Measurements from ENCODE around the gene ASB3.
"Not testable (repeated sequence)": the region's sequence is repeated elsewhere in the genome, so short reads cannot be mapped to it uniquely, and the experiment has no call there.

Gene ASB3

GRCh38 chr2:53729143-53729762 is 57.5 kb downstream of the ASB3 start:
- DNase-seq = no peak

DNA sequence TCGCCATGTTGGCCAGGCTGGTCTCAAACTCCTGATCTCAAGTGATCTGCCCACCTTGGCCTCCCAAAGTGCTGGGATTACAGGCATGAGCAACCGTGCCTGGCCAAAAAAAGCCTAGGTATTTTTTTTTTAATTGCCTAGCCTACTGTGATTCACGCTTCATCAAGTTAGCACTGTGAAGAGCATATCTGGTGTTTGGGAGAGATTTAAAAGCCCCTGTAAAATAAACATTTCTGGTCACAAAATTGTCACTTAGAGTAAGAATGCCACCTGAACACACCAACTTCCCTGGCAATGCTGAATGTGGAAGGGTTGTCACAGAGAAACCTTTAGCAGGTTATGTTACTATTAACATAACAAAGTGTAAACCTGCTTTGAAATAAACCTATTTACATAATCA is 58.8 kb downstream of the ASB3 start:
- no peak for DNase-seq

- no peak for DNase-seq
Measured at GRCh38 chr2:53725662-53726061, 61.1 kb downstream of the ASB3 start.

DNA sequence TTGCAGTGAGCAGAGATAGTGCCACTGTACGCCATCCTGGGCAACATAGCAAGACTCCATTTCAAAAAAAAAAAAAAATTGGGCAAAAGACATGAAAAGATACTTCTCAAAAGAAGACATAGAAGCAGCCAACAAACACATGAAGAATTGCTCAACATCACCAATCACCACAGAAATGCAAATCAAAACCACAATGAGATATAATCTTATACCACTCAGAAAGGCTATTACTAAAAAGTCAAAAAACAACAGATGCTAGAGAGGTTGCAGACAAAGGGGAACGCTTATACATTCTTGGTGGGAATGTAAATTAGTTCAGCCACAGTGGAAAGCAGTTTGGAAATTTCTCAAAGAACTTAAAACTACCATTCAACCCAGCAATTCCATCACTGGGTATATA is 62.2 kb downstream of the ASB3 start:
- no peak for DNase-seq

GRCh38 chr2:53720944-53721343 is 65.8 kb downstream of the ASB3 start:
- DNase-seq = not testable (repeated sequence)

GRCh38 chr2:53715568-53715967 is 71.2 kb downstream of the ASB3 start:
- DNase-seq = no peak

DNA sequence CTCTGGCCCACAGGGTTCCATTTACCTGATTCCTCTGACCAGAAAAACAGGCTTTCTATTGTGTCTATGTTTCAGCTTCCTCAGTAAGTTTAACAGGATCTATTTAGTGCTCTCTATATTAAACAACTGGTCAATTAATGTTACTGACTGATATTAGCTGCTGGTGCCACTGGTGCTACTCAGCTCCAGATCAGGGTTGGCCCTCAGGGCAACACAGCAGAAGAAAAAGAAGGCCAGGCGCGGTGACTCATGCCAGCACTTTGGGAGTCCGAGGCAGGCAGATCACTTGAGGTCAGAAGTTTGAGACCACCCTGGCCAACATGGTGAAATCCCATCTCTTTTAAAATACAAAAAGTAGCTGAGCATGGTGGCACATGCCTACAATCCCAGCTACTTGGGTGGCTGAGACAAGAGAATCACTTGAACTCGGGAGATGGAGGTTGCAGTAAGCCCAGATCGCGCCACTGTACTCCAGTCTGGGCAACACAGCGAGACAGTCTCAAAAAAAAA is 75.4 kb downstream of the ASB3 start:
- no peak for DNase-seq

- no peak for DNase-seq
Measured at GRCh38 chr2:53708988-53709387, 77.8 kb downstream of the ASB3 start.

DNA sequence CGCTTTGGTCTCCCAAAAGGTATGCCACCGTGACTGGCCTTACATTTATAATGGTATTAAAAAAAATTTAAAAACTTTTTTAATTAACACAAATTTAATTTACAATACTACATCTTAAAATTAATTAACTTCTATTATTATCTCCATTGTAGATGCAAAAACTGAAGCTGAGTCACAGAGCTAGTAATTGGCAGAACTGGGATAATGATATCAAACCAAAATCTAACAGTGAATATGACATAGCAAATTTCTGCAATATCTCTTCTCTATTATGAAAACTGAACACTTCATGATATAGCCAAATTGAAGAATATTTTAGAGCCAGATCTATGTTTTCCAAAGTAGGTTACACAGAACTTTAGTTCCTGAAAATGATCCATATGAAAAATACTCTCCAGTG is 85.5 kb downstream of the ASB3 start:
- no peak for DNase-seq

- no peak for DNase-seq
Measured at GRCh38 chr2:53697686-53698085, 89.1 kb downstream of the ASB3 start.

- DNase-seq = no peak
Measured at GRCh38 chr2:53697092-53697491, 89.7 kb downstream of the ASB3 start.

DNA sequence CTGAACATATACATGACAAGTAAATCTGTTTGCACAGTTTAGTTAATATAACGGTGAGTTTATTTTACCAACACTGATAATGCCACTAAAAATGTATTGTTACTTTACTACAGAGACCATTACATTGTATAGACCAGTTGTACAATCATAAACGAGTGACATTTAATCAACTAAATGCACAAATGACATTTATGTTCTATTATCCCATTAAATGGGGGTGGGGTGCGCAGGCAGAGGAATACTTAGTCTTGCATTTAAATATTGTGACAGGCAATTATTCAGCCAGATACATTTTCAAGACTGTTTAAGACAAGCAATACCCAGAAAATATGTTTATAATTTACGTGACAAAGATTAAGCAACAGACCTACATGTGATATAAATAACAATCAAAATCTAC is 91.2 kb downstream of the ASB3 start:
- DNase-seq = no peak

DNA sequence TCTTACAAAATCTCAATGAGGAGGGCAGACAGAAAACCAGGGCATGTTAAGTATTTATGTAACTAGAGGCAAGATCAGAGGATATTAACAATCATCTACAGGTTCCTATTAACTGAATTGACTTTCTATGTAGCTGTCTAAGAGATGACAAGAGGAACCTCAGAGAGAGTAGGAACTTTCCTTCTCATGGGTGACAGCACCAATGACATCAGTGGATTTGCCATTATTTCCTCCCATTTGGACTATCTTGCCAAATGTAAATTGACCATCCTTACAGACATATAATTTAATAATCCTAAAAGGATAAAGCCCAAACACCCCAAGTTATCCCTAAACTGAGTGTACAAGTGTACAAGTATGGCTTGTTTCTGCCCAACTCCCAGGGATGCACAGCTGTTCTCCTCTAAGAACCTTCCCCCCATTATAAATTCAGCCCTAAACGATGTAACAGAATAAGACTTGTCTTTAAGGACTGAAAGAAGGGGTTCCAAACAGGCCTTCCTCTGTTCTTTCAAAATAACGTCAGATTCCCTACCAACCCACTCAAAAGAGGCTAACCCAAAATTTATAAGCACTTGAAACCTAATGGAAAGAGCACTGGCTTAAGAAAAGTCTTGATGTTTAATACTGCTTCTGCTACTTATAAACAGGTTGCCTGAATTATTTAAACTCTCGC is 92.5 kb downstream of the ASB3 start:
- no peak for DNase-seq

DNA sequence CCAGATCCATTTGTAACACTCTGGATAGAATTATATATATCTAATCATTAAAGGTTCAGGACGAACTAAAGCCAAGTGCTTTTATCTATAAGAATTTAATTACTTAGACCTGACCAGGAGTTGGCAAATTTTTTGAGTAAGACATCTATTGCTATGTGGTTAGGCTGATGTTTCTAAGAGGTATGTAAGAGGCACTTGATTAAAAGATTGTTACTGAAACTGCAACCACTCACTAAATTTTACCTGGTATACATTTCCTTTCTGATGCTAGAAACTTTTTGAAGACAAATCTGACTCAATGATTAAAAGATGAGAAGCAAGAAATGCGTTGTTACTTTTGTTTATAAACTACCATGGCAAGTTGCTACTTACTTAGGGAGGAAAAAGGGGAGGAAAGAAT is 95.9 kb downstream of the ASB3 start:
- no peak for DNase-seq

DNA sequence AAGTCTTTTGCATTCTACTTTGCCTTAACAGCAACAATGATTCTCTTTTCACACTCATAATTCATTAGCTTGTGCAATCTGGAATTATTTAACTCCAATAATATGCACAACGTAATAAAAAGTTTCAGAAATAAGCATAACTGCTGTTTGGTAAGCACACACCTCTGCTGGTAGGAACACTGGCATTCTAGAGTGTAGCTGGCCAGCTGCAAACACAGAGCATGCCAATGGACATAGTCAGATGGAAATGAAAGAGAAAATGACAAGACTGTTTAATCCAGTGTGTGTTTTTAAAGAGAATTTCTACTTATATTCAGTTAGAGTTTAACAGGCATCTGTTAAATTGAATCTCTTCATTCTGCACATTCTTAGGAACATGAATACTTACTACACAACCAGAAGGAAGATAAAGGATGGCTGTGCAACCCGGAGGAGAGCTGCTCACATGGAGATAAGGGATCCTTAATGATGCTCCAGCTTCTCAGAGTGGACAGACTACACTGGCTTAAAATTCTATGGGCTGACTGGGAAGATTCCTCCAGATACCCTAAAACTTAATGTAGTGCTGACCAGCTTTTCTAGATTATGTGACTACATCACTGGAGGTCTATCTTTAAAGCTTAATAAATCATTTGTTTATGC is 113.8 kb downstream of the ASB3 start:
- no peak for DNase-seq

DNA sequence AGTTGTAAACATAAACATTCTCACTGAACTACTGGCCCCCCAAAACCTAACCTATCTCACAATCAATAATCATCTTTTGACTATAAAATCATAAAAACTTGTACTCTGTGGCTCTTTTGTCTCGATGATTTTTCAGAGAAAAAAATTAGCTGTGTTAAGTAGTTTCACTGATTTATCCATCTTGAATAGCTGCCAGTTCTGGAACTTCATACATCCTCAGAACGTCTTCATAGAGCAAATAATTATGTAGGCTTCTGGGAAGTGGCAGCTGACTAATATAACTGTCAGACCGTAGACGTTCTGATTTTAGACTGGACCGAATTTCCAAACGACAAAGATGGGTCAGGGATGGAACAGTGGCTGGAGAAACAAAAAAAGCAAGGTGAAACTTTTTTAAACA is 116.4 kb downstream of the ASB3 start:
- DNase-seq = no peak

GRCh38 chr2:53668624-53669026 is 118.1 kb downstream of the ASB3 start:
- DNase-seq = no peak

DNA sequence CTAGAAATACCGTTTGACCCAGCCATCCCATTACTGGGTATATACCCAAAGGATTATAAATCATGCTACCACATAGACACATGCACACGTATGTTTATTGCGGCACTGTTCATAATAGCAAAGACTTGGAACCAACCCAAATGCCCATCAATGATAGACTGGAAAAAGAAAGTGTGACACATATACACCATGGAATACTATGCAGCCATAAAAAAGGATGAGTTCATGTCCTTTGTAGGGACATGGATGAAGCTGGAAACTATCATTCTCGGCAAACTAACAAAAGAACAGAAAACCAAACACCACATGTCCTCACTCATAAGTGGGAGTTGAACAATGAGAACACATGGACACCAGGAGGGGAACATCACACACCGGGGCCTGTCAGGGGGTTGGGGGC is 119.6 kb downstream of the ASB3 start:
- DNase-seq = not testable (repeated sequence)

DNA sequence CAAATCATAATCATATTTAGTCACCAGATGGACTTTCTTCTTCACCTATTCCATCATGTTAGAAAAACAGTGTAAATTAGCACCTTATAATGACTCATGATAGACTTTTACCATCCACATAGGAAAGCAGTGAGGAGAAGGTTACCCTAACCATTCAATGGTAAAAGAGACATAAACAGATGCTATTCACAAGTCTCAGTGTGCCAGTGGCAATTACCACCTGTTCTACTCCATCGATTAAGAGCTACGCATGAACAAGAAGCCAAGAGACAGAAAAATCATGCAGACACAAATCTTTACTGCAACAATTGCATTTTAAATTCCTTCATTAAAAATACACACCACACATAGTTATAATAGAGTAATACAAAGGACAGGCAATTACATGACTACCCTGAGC is 125.9 kb downstream of the ASB3 start:
- no peak for DNase-seq

DNA sequence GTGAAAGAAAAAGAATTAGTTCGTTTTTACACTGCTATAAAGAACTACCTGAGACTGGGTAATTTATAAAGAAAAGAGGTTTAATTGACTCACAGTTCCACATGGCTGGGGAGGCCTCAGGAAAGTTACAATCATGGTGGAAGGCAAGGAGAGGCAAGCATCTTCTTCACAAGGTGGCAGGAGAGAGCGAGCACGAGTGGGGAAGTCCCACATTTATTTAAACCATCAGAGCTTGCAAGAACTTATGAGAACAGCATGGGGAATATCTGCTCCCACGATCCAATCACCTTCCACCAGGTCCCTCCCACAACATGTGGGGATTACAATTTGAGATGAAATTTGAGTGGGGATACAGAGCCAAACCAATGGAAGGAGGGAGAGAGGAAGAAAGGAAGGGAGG is 128.3 kb downstream of the ASB3 start:
- DNase-seq = not testable (repeated sequence)

- DNase-seq = no peak
Measured at GRCh38 chr2:53655256-53655655, 131.5 kb downstream of the ASB3 start.

- DNase-seq = no peak
Measured at GRCh38 chr2:53654396-53654795, 132.4 kb downstream of the ASB3 start.

DNA sequence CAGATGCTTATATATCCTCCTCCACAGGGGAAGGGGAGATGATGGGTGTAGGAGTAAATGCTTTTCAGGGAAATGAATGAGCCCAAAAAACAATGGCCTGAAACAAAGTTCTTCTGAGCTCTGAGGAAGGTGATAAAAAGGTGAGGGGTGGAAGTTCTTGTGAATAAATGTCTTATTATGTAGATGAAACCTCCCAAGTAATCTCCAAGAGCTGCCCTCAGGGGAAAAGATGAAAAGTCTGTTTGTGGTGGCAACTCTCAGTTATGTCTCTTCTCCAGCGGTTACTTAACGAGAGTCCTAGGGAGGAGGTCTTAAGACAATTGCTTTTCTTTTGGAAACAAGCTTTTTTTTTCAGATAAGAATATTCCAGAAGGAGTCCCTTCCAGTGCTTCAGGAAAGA is 134.6 kb downstream of the ASB3 start:
- no peak for DNase-seq

GRCh38 chr2:53646788-53647187 is 140.0 kb downstream of the ASB3 start:
- no peak for DNase-seq
